H1 (cell line): ENCODE data around the gene EXOC6.

Source experiments
- CTCF ChIP-seq, 3 experiments: IDR thresholded peaks; 1 replicate in 2 of 3; 2 replicates in 1 of 3; pipeline versions ENCODE4 v1.5.1 to v1.6.1; 2011; ENCODE audit warnings: low read length in 3 of 3, mild to moderate bottlenecking in 3 of 3, inconsistent platforms in 2 of 3, low read depth in 1 of 3, moderate library complexity in 1 of 3; ENCODE audit not compliant: insufficient read depth in 1 of 3; ENCODE audit errors: control extremely low read depth in 1 of 3
- EGR1 ChIP-seq: IDR thresholded peaks from 2 replicates; pipeline ENCODE4 v1.6.1; 2011; ENCODE audit warnings: low read depth, low read length, borderline replicate concordance
- EP300 ChIP-seq, 2 experiments: IDR thresholded peaks; 1 replicate in 1 of 2; 2 replicates in 1 of 2; pipeline ENCODE4 v1.6.1; 2011 to 2012; ENCODE audit warnings: low read depth in 2 of 2, low read length in 2 of 2, mild to moderate bottlenecking in 2 of 2, borderline replicate concordance in 1 of 2, inconsistent platforms in 1 of 2, moderate library complexity in 1 of 2
- MAFK ChIP-seq: IDR thresholded peaks from 2 replicates; pipeline ENCODE4 v1.6.1; 2012; ENCODE audit warnings: low read depth, mild to moderate bottlenecking, improper control_type of control experiment, low read length
- PHF8 ChIP-seq: fragments of 200-600 bp; sonication (generic); conservative IDR thresholded peaks from 2 replicates; pipeline ENCODE4 v1.7.1; 2012; ENCODE audit warnings: low read depth, mild to moderate bottlenecking, inconsistent platforms, low read length, moderate library complexity
- POLR2A ChIP-seq, 2 experiments: IDR thresholded peaks; 1 replicate in 1 of 2; 2 replicates in 1 of 2; pipeline ENCODE4 v1.6.1; 2011; ENCODE audit warnings: low read depth in 2 of 2, low read length in 2 of 2, mild to moderate bottlenecking in 2 of 2; ENCODE audit errors: control extremely low read depth in 1 of 2
- SP1 ChIP-seq: IDR thresholded peaks from 2 replicates; pipeline ENCODE4 v1.6.1; 2011; ENCODE audit warnings: low read depth, low read length
- SUZ12 ChIP-seq: fragments of 200-600 bp; sonication (generic); IDR thresholded peaks from 2 replicates; pipeline ENCODE4 v1.6.1; 2012; ENCODE audit warnings: mild to moderate bottlenecking, inconsistent platforms, low read length, moderate library complexity, mixed read lengths
- ZNF274 ChIP-seq: IDR thresholded peaks from 2 replicates; pipeline ENCODE4 v1.7.0; 2012; ENCODE audit warnings: low read length, borderline replicate concordance; ENCODE audit errors: extremely low read depth

GRCh38 chr10:92972066-92972870 is 123.9 kb downstream of the EXOC6 start:
- TF ChIP-seq SP1 (no peak), CTCF (IDR thresholded peaks at IDR 0.05; ENCODE audit: control extremely low read depth in 1 of 3, insufficient read depth in 1 of 3, low read depth in 1 of 3, low read length in 3 of 3) (no peak), MAFK (no peak), PHF8 (no peak), EP300 (IDR thresholded peaks at IDR 0.05; ENCODE audit: borderline replicate concordance in 1 of 2, low read depth in 2 of 2, low read length in 2 of 2) (no peak), SUZ12 (no peak), POLR2A (IDR thresholded peaks at IDR 0.05; ENCODE audit: control extremely low read depth in 1 of 2, low read depth in 2 of 2, low read length in 2 of 2) (no peak), ZNF274 (no peak), EGR1 (no peak)
